Stomach smooth muscle (tissue), 2 donors: Measurements from ENCODE around the gene UBE2L5.

Experiments used
- H3K27ac ChIP-seq: one replicate; pipeline ENCODE4 v1.7.0; 2013; ENCODE audit warnings: mild to moderate bottlenecking, low read length, inconsistent platforms
- H3K27me3 ChIP-seq, 2 donors: one replicate each; pipeline ENCODE4 v1.7.0; 2013; ENCODE audit warnings: low read length in 2 of 2; ENCODE audit not compliant: insufficient read depth in 2 of 2, control insufficient read depth in 1 of 2
- H3K36me3 ChIP-seq, 2 donors: one replicate each; pipeline ENCODE4 v1.7.0; 2013; ENCODE audit warnings: low read length in 2 of 2; ENCODE audit not compliant: control insufficient read depth in 2 of 2, insufficient read depth in 2 of 2
- H3K4me1 ChIP-seq: one replicate; pipeline ENCODE4 v1.7.0; 2013; ENCODE audit warnings: low read length; ENCODE audit not compliant: control insufficient read depth, insufficient read depth
- H3K4me3 ChIP-seq, 2 donors: one replicate each; pipeline ENCODE4 v1.7.0; 2013; ENCODE audit warnings: low read length in 2 of 2
- H3K9ac ChIP-seq, 2 donors: one replicate each; pipeline ENCODE4 v1.7.0; 2013; ENCODE audit warnings: low read length in 2 of 2, mild to moderate bottlenecking in 1 of 2
- H3K9me3 ChIP-seq, 2 donors: one replicate each; pipeline ENCODE4 v1.7.0; 2013; ENCODE audit warnings: low read length in 2 of 2; ENCODE audit not compliant: control insufficient read depth in 2 of 2
- donor health status: healthy.
- donor health status: Pancreatic carcinoma.

Gene UBE2L5

GRCh38 chr13:30477346-30478195 lies 55.3 kb downstream of the UBE2L5 start:
- Histone ChIP-seq H3K27ac (no peak overlapping the region), H3K36me3 (no peaks in the 10 kb centered on the region), H3K4me1 (no peaks in the 10 kb centered on the region), H3K9me3 (no peaks in the 10 kb centered on the region), H3K4me3 (no peak overlapping the region), H3K27me3 (no peaks in the 10 kb centered on the region), H3K9ac (no peak overlapping the region)
